IMR-90 (cell line): ENCODE results near the gene B4GALNT1. TPM values are rescaled to one million over a fixed set of nuclear protein-coding genes. Genes with fewer than 3 reads are reported as not detected.
A peak's percentile ranks its signal among the peaks of the same experiment; 100 is the strongest.

ENCODE experiments used
- ATAC-seq: fragments of 200-7000 bp; cut with Tn5 transposase; 2 replicates; pipeline ENCODE4 v1.9.1; 2020; ENCODE audit warnings: low read depth, mild to moderate bottlenecking, moderate library complexity
- BruUV-seq: library from RNA; stranded (reverse); fragments of 400-500 nt; replicated peaks from 2 replicates; lab custom pipeline; 2021; lab: Mats Ljungman, UMichigan
- CTCF ChIA-PET: fragments of 300-600 bp; formaldehyde crosslinking; extraction: SDS; loops from one replicate; lab custom pipeline; 2021; ENCODE audit warnings: antibody characterized with exemption; lab: Yijun Ruan, JAX
- POLR2A ChIA-PET: fragments of 300-600 bp; sonication (Branson Sonifier 250); formaldehyde crosslinking; loops from one replicate; lab custom pipeline; 2022; ENCODE audit warnings: antibody characterized with exemption; ENCODE audit not compliant: unreplicated experiment; lab: Charles Lee
- DNase-seq: peaks from one replicate; pipeline ENCODE4 v3.0.0; 2013
- H2AFZ ChIP-seq: replicated peaks from 2 replicates; pipeline ENCODE3; 2013; ENCODE audit warnings: low read length, mild to moderate bottlenecking; ENCODE audit not compliant: poor library complexity
- H2AK5ac ChIP-seq: 2 replicates; pipeline ENCODE4 v1.6.1; 2013; ENCODE audit warnings: low read depth, low read length, inconsistent platforms
- H2AK9ac ChIP-seq: replicated peaks from 2 replicates; pipeline ENCODE3; 2013; ENCODE audit warnings: mild to moderate bottlenecking, low read depth, low read length, moderate library complexity; ENCODE audit not compliant: poor library complexity
- H2BK120ac ChIP-seq: 2 replicates; pipeline ENCODE4 v1.6.1; 2013; ENCODE audit warnings: low read depth, low read length, inconsistent platforms
- H2BK15ac ChIP-seq: 3 replicates; pipeline ENCODE4 v1.6.1; 2013; ENCODE audit warnings: low read depth, low read length, inconsistent platforms
- H2BK20ac ChIP-seq: 2 replicates; pipeline ENCODE4 v1.6.1; 2013; ENCODE audit warnings: low read depth, mild to moderate bottlenecking, inconsistent platforms, low read length, moderate library complexity
- H2BK5ac ChIP-seq: 2 replicates; pipeline ENCODE4 v1.6.1; 2013; ENCODE audit warnings: mild to moderate bottlenecking, low read depth, low read length, inconsistent platforms; ENCODE audit not compliant: poor library complexity, severe bottlenecking
- H3K14ac ChIP-seq: replicated peaks from 2 replicates; pipeline ENCODE4 v1.6.1; 2013; ENCODE audit warnings: low read depth, low read length, inconsistent platforms
- H3K18ac ChIP-seq: 2 replicates; pipeline ENCODE4 v1.6.1; 2013; ENCODE audit warnings: low read depth, low read length, control low read depth
- H3K23ac ChIP-seq: 2 replicates; pipeline ENCODE4 v1.6.1; 2013; ENCODE audit warnings: low read depth, low read length, inconsistent platforms
- H3K27ac ChIP-seq: 2 replicates; pipeline ENCODE4 v1.5.1; 2013; ENCODE audit warnings: mild to moderate bottlenecking, control low read depth, low read length; ENCODE audit not compliant: insufficient read depth
- H3K27me3 ChIP-seq: 2 replicates; pipeline ENCODE4 v1.6.1; 2013; ENCODE audit warnings: low read length; ENCODE audit not compliant: control insufficient read depth, insufficient read depth
- H3K36me3 ChIP-seq: 2 replicates; pipeline ENCODE4 v1.6.1; 2013; ENCODE audit warnings: low read length, mixed read lengths; ENCODE audit not compliant: control insufficient read depth, insufficient read depth
- H3K4ac ChIP-seq: 2 replicates; pipeline ENCODE4 v1.6.1; 2013; ENCODE audit warnings: low read depth, low read length, inconsistent platforms
- H3K4me1 ChIP-seq: 2 replicates; pipeline ENCODE4 v1.6.1; 2013; ENCODE audit warnings: low read length, mixed read lengths; ENCODE audit not compliant: control insufficient read depth, insufficient read depth
- H3K4me2 ChIP-seq: 2 replicates; pipeline ENCODE4 v1.6.1; 2013; ENCODE audit warnings: low read depth, mild to moderate bottlenecking, control low read depth, low read length, moderate library complexity
- H3K4me3 ChIP-seq: 2 replicates; pipeline ENCODE4 v1.5.1; 2013; ENCODE audit warnings: low read depth, mild to moderate bottlenecking, control low read depth, low read length, moderate library complexity; ENCODE audit not compliant: insufficient read depth
- H3K56ac ChIP-seq: 2 replicates; pipeline ENCODE4 v1.6.1; 2013; ENCODE audit warnings: low read length, inconsistent platforms; ENCODE audit not compliant: insufficient read depth; ENCODE audit errors: extremely low read depth
- H3K79me1 ChIP-seq, 2 experiments: 2 replicates each; pipeline ENCODE4 v1.6.1; 2013; ENCODE audit warnings: low read length in 2 of 2, inconsistent platforms in 1 of 2, low read depth in 1 of 2
- H3K9ac ChIP-seq: 2 replicates; pipeline ENCODE4 v1.6.1; 2013; ENCODE audit warnings: low read depth, low read length, control low read depth
- H3K9me1 ChIP-seq: 2 replicates; pipeline ENCODE4 v1.6.1; 2013; ENCODE audit warnings: low read length, inconsistent platforms; ENCODE audit not compliant: insufficient read depth
- H3K9me3 ChIP-seq: 2 replicates; pipeline ENCODE4 v1.6.1; 2013; ENCODE audit warnings: low read length; ENCODE audit not compliant: control insufficient read depth, insufficient read depth
- H4K20me1 ChIP-seq: 2 replicates; pipeline ENCODE4 v1.6.1; 2013; ENCODE audit warnings: low read length, inconsistent platforms; ENCODE audit not compliant: insufficient read depth
- H4K5ac ChIP-seq: 2 replicates; pipeline ENCODE4 v1.6.1; 2013; ENCODE audit warnings: mild to moderate bottlenecking, low read depth, low read length, control low read depth
- H4K8ac ChIP-seq, 2 experiments: 2 replicates each; pipeline ENCODE4 v1.6.1; 2013; ENCODE audit warnings: low read depth in 2 of 2, low read length in 2 of 2, control low read depth in 1 of 2, inconsistent platforms in 1 of 2
- H4K91ac ChIP-seq: 2 replicates; pipeline ENCODE4 v1.6.1; 2013; ENCODE audit warnings: low read depth, low read length, inconsistent platforms; ENCODE audit not compliant: insufficient read depth
- BHLHE40 ChIP-seq: fragments of 150-350 bp; IDR thresholded peaks from 2 replicates; pipeline ENCODE4 v1.6.1; 2016; ENCODE audit warnings: mild to moderate bottlenecking, low read depth, low read length
- CHD1 ChIP-seq: IDR thresholded peaks from 2 replicates; pipeline ENCODE4 v1.6.1; 2012; ENCODE audit warnings: low read depth, low read length, improper control_type of control experiment
- CTCF ChIP-seq: conservative IDR thresholded peaks from 2 replicates; pipeline ENCODE4 v1.5.1; 2012; ENCODE audit warnings: mild to moderate bottlenecking, low read depth, low read length, improper control_type of control experiment
- ELK1 ChIP-seq: fragments of 150-350 bp; IDR thresholded peaks from 2 replicates; pipeline ENCODE4 v1.6.1; 2016; ENCODE audit warnings: low read depth, mild to moderate bottlenecking, low read length, moderate library complexity, borderline replicate concordance
- FOS ChIP-seq: fragments of 150-350 bp; IDR thresholded peaks from 2 replicates; pipeline ENCODE4 v1.6.1; 2016; ENCODE audit warnings: low read depth, low read length
- MAFK ChIP-seq: IDR thresholded peaks from 2 replicates; pipeline ENCODE4 v1.6.1; 2012; ENCODE audit warnings: low read depth, low read length, improper control_type of control experiment
- MAZ ChIP-seq: IDR thresholded peaks from 2 replicates; pipeline ENCODE4 v1.6.1; 2012; ENCODE audit warnings: low read depth, mild to moderate bottlenecking, low read length, improper control_type of control experiment, moderate library complexity, borderline replicate concordance
- MXI1 ChIP-seq: IDR thresholded peaks from 2 replicates; pipeline ENCODE4 v1.6.1; 2012; ENCODE audit warnings: low read depth, mild to moderate bottlenecking, low read length, moderate library complexity, borderline replicate concordance
- NFE2L2 ChIP-seq: fragments of 150-350 bp; IDR thresholded peaks from 2 replicates; pipeline ENCODE4 v1.6.1; 2016; ENCODE audit warnings: low read depth, mild to moderate bottlenecking, low read length
- POLR2A ChIP-seq: IDR thresholded peaks from 2 replicates; pipeline ENCODE4 v1.6.1; 2012; ENCODE audit warnings: mild to moderate bottlenecking, low read depth, low read length
- RAD21 ChIP-seq: IDR thresholded peaks from 2 replicates; pipeline ENCODE4 v1.6.1; 2012; ENCODE audit warnings: low read length, improper control_type of control experiment
- RCOR1 ChIP-seq: IDR thresholded peaks from 2 replicates; pipeline ENCODE4 v1.6.1; 2012; ENCODE audit warnings: mild to moderate bottlenecking, low read length, improper control_type of control experiment; ENCODE audit not compliant: insufficient replicate concordance
- RFX5 ChIP-seq: IDR thresholded peaks from 2 replicates; pipeline ENCODE4 v1.8.0; 2012; ENCODE audit warnings: low read depth, mild to moderate bottlenecking, low read length, moderate library complexity
- SMC3 ChIP-seq: fragments of 150-350 bp; IDR thresholded peaks from 2 replicates; pipeline ENCODE4 v1.6.1; 2016; ENCODE audit warnings: low read depth, mild to moderate bottlenecking, antibody characterized with exemption, low read length, moderate library complexity
- USF2 ChIP-seq: fragments of 150-350 bp; IDR thresholded peaks from 2 replicates; pipeline ENCODE4 v1.6.1; 2017; ENCODE audit warnings: mild to moderate bottlenecking, antibody characterized with exemption, low read length, low read depth
- WGBS, 2 experiments: methylation state at CpG; one replicate each; pipeline versions ENCODE4 v1.1.5 to v1.1.7; 2013; ENCODE audit warnings: missing lambda C conversion rate in 2 of 2; ENCODE audit not compliant: insufficient read length in 1 of 2; ENCODE audit errors: extremely low coverage in 2 of 2; 5-methylcytosine and 5-hydroxymethylcytosine counted together
- dilution Hi-C: fragments of 300-500 bp; cut with HindIII; formaldehyde crosslinking; loops from one replicate; pipeline ENCODE4 v1.14.3; 2018; ENCODE audit warnings: low sequenced_read_pairs; ENCODE audit not compliant: unreplicated experiment
- in situ Hi-C: fragments of 300-500 bp; cut with MboI; formaldehyde crosslinking; loops from 3 replicates; pipeline ENCODE4 v1.14.3; 2019; ENCODE audit warnings: low sequenced_read_pairs, inconsistent platforms, mixed read lengths
- intact Hi-C: fragments of 100-400 bp; cut with micrococcal nuclease; formaldehyde crosslinking; loops from 2 replicates; pipeline ENCODE4 v1.10.0; 2022
- polyA plus RNA-seq, 3 experiments: library from polyadenylated mRNA; depleted of rRNA; stranded (reverse); fragments of >200 nt; gene quantifications; 2 replicates each; pipeline ENCODE4 v1.2.3, GENCODE V29; 2012; ENCODE audit warnings: low replicate concordance in 1 of 3
- total RNA-seq: library from RNA; depleted of rRNA; stranded (reverse); fragments of >200 nt; gene quantifications from 2 replicates; pipeline ENCODE4 v1.2.3, GENCODE V29; 2012

Gene B4GALNT1
- total and polyA plus RNA-seq, 2 of the 4 experiments (the other 2 are of a cell fraction): 0.18 to 0.62 TPM

- peaks cover 10% of the 10 kb centered on the region; the same call in 1 of the 2 replicates for H3K9me1 ChIP-seq
- peaks cover 9 to 19% of the 10 kb centered on the region in 2 experiments for H3K79me1 ChIP-seq
- peak overlapping the region; percentile 99; the same call in 1 of the 2 replicates for H3K18ac ChIP-seq
- H3K4me3 ChIP-seq: peak overlapping the region; percentile 93
- no peak overlapping the region for H2BK15ac ChIP-seq
- ChIA-PET CTCF (interaction anchor here (0.6 kb wide), 1 partner anchor 72 kb away, joined by 3 read pairs; no protein-coding TSS in a partner anchor), POLR2A (interaction anchor here (0.5 to 0.6 kb wide), 3 partner anchors 27 to 86 kb away, joined by 3 to 6 read pairs (median 5); no protein-coding TSS in a partner anchor)
- peak; percentile 19; the same call in 1 of the 2 replicates for ATAC-seq
- H4K20me1 ChIP-seq: no peaks in the 10 kb centered on the region
- H3K4me1 ChIP-seq: peaks cover 11% of the 10 kb centered on the region
- peak overlapping the region; percentile 89 for H2AK9ac ChIP-seq
- H4K5ac ChIP-seq: peak overlapping the region; percentile 100
- peak overlapping the region; percentile 85 for H3K9ac ChIP-seq
- peak overlapping the region; percentile 45; the same call in 1 of the 2 replicates for H2AK5ac ChIP-seq
- WGBS, 2 experiments: no CpG with 5 or more reads among the region's 6 CpGs
- H3K27ac ChIP-seq: peak overlapping the region; percentile 85
- H4K91ac ChIP-seq: peak overlapping the region; percentile 90
- peak overlapping the region; percentile 92; the same call in 1 of the 2 replicates for H2BK120ac ChIP-seq
- H3K4me2 ChIP-seq: peak overlapping the region; percentile 99
- peak overlapping the region; percentile 75 to 100 for H4K8ac ChIP-seq
- no peak overlapping the region for H3K56ac ChIP-seq
- H2BK5ac ChIP-seq: no peak overlapping the region
- no peak overlapping the region for H2BK20ac ChIP-seq
- peak overlapping the region; percentile 99 for H2AFZ ChIP-seq
- peak overlapping the region; percentile 99; the same call in 1 of the 2 replicates for H3K23ac ChIP-seq
- in situ Hi-C loops: no loop called here
- no peaks in the 10 kb centered on the region for H3K9me3 ChIP-seq
- peak; percentile 39 for DNase-seq
- peaks cover 20% of the 10 kb centered on the region for H3K36me3 ChIP-seq
- dilution Hi-C loops: no loop called here
- peak overlapping the region; percentile 99 for H3K14ac ChIP-seq
- H3K27me3 ChIP-seq: no peaks in the 10 kb centered on the region
- peak overlapping the region; percentile 95 for H3K4ac ChIP-seq
- intact Hi-C loops: no loop called here
- no TSS peak for BruUV-seq
- TF ChIP-seq RAD21 (no peak), RFX5 (no peak), CHD1 (no peak), MXI1 (no peak), ELK1 (no peak), RCOR1 (no peak), SMC3 (no peak), NFE2L2 (no peak), FOS (no peak), CTCF (no peak), USF2 (no peak), POLR2A (no peak), BHLHE40 (no peak), MAZ (no peak), MAFK (no peak)
These were observed 29.1 kb downstream of the B4GALNT1 start for GRCh38 chr12:57603815-57604453.
